Hepatocyte (in vitro differentiated cells): Measurements from ENCODE around the gene HJURP. TPM values are rescaled to one million over a fixed set of nuclear protein-coding genes. Genes with fewer than 3 reads are reported as not detected.
A peak's percentile ranks its signal among the peaks of the same experiment; 100 is the strongest.

Experiments used
- DNase-seq: peaks from one replicate; pipeline ENCODE4 v3.0.0-alpha.2; 2016; ENCODE audit warnings: low spot score
- H2AFZ ChIP-seq: fragments of 200-600 bp; sonication (generic); 2 replicates; pipeline ENCODE4 v1.6.0; 2016; ENCODE audit warnings: antibody characterized with exemption, mild to moderate bottlenecking
- H3K27ac ChIP-seq: fragments of 200-600 bp; sonication (generic); 2 replicates; pipeline ENCODE4 v1.5.1; 2016; ENCODE audit warnings: mild to moderate bottlenecking
- H3K27me3 ChIP-seq: fragments of 200-600 bp; sonication (generic); 2 replicates; pipeline ENCODE4 v1.6.1; 2016
- H3K36me3 ChIP-seq: fragments of 200-600 bp; sonication (generic); replicated peaks from 2 replicates; pipeline ENCODE4 v1.5.1; 2016; ENCODE audit warnings: low read depth; ENCODE audit not compliant: insufficient read depth
- H3K4me1 ChIP-seq: fragments of 200-600 bp; sonication (generic); 2 replicates; pipeline ENCODE4 v1.5.1; 2016; ENCODE audit warnings: mild to moderate bottlenecking, moderate library complexity; ENCODE audit not compliant: insufficient read depth
- H3K4me2 ChIP-seq: fragments of 200-600 bp; sonication (generic); 2 replicates; pipeline ENCODE4 v1.6.0; 2016
- H3K4me3 ChIP-seq: fragments of 200-600 bp; sonication (generic); 2 replicates; pipeline ENCODE4 v1.5.1; 2016; ENCODE audit warnings: mild to moderate bottlenecking
- H3K79me2 ChIP-seq: fragments of 200-600 bp; sonication (generic); 2 replicates; pipeline ENCODE4 v1.6.0; 2017; ENCODE audit warnings: mild to moderate bottlenecking
- H3K9me2 ChIP-seq: fragments of 200-600 bp; sonication (generic); replicated peaks from 2 replicates; pipeline ENCODE4 v1.6.0; 2017; ENCODE audit warnings: mild to moderate bottlenecking; ENCODE audit not compliant: insufficient read depth
- H3K9me3 ChIP-seq: fragments of 200-600 bp; sonication (generic); 2 replicates; pipeline ENCODE4 v1.5.1; 2016; ENCODE audit warnings: low read depth, mild to moderate bottlenecking
- H4K20me1 ChIP-seq: fragments of 200-600 bp; sonication (generic); 2 replicates; pipeline ENCODE4 v1.6.0; 2016; ENCODE audit warnings: mild to moderate bottlenecking; ENCODE audit not compliant: insufficient read depth, poor library complexity, severe bottlenecking
- EZH2 ChIP-seq: fragments of 200-600 bp; sonication (generic); IDR thresholded peaks from 2 replicates; pipeline ENCODE4 v1.6.1; 2016; ENCODE audit warnings: antibody characterized with exemption, mild to moderate bottlenecking, borderline replicate concordance
- EZH2phosphoT487 ChIP-seq: fragments of 200-600 bp; sonication (generic); IDR thresholded peaks from one replicate; pipeline ENCODE4 v1.6.1; 2018; ENCODE audit warnings: antibody characterized with exemption, mild to moderate bottlenecking, low read depth, moderate library complexity; ENCODE audit not compliant: unreplicated experiment, severe bottlenecking
- WGBS: methylation state at CpG from one replicate; pipeline ENCODE4 v1.1.6; 2016; ENCODE audit warnings: low lambda C conversion rate; ENCODE audit errors: missing lambda C conversion rate; 5-methylcytosine and 5-hydroxymethylcytosine counted together
- polyA plus RNA-seq: library from polyadenylated mRNA; unstranded; fragments of >200 nt; fragmentation: Nextera tagmentation; extraction: Ambion mirVana; gene quantifications from 2 replicates; pipeline ENCODE4 v1.2.1, GENCODE V29; 2016
- total RNA-seq: library from RNA; depleted of rRNA; stranded (reverse); fragments of >200 nt; gene quantifications from 2 replicates; pipeline ENCODE4 v1.2.3, GENCODE V29; 2014
- TF ChIP-seq, protein P1 (sequence below): fragments of 200-600 bp; sonication (generic); IDR thresholded peaks from 2 replicates; pipeline ENCODE4 v1.5.1; 2016; ENCODE audit warnings: antibody characterized with exemption, mild to moderate bottlenecking; ENCODE audit not compliant: poor library complexity

Gene HJURP
- total and polyA plus RNA-seq, 2 experiments from 2014 or later: 2.7 to 5.0 TPM

DNA sequence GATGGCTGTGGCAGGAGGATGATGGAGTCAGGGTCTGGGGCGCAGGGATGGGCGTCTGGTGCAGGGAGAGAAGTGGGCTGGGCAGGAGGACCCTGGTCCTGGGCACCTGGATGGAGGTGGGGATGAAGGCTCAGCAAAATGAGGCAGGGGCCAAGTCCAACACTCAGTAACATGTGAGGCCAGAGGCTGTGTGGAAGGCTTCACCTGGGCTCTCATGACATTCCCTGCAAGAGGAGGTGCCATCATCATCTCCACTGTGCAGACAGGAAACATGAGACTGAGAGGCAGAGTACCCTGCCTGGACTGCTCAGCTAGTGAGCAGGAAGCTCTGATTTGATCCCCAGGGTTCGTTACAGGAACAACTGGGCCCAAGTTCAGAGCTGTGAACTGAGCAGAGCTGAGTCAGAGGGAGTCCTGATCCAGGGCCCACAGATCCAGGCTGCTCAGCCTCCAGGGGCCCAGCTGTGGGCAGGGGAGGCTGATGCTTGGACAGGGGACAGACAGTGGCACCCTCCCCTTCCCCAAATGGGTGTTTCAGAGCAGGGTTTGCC lies 36.9 kb downstream of the HJURP start:
- Histone ChIP-seq H3K9me3 (no peaks in the 10 kb centered on the region), H3K79me2 (no peaks in the 10 kb centered on the region), H3K27me3 (no peaks in the 10 kb centered on the region), H3K36me3 (no peaks in the 10 kb centered on the region), H4K20me1 (no peaks in the 10 kb centered on the region), H3K9me2 (no peaks in the 10 kb centered on the region), H3K4me3 (no peak overlapping the region), H2AFZ (no peak overlapping the region), H3K27ac (no peak overlapping the region), H3K4me2 (no peak overlapping the region), H3K4me1 (peaks cover 10% of the 10 kb centered on the region)
- TF ChIP-seq EZH2: no peak
- TF ChIP-seq EZH2phosphoT487: no peak
- no peak for DNase-seq
- WGBS: 85% methylated on average over 3 of the region's 3 CpGs

DNA sequence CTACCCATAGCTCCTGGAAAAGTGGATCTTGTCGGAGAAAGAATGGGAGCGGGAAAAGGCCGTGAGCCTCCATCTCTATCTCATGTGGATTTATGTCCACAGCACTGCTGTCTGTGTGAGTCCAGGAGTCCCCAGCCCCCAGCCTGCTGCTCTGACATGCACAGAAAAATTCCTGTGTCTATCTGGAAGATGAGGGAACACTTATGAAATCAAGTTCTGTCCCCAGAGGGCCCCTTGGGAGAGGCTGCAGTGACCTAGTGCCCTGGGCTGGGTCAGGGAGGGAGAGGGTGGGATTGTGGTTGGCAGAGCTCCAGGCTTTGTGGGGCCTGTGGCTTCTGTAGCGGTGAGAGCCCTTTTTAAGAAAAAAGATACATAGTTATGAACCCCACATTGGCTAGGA lies 37.6 kb downstream of the HJURP start:
- peak; percentile 20 for DNase-seq
- Histone ChIP-seq H3K4me1 (peaks cover 10% of the 10 kb centered on the region), H3K27me3 (no peaks in the 10 kb centered on the region), H3K9me2 (no peaks in the 10 kb centered on the region), H3K27ac (no peak overlapping the region), H3K9me3 (no peaks in the 10 kb centered on the region), H2AFZ (no peak overlapping the region), H3K4me2 (no peak overlapping the region), H3K4me3 (no peak overlapping the region), H3K36me3 (no peaks in the 10 kb centered on the region), H4K20me1 (no peaks in the 10 kb centered on the region), H3K79me2 (no peaks in the 10 kb centered on the region)
- no peak for TF ChIP-seq EZH2
- TF ChIP-seq EZH2phosphoT487: no peak
- TF ChIP-seq, protein P1, sequence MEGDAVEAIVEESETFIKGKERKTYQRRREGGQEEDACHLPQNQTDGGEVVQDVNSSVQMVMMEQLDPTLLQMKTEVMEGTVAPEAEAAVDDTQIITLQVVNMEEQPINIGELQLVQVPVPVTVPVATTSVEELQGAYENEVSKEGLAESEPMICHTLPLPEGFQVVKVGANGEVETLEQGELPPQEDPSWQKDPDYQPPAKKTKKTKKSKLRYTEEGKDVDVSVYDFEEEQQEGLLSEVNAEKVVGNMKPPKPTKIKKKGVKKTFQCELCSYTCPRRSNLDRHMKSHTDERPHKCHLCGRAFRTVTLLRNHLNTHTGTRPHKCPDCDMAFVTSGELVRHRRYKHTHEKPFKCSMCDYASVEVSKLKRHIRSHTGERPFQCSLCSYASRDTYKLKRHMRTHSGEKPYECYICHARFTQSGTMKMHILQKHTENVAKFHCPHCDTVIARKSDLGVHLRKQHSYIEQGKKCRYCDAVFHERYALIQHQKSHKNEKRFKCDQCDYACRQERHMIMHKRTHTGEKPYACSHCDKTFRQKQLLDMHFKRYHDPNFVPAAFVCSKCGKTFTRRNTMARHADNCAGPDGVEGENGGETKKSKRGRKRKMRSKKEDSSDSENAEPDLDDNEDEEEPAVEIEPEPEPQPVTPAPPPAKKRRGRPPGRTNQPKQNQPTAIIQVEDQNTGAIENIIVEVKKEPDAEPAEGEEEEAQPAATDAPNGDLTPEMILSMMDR: no peak
- WGBS: 85% methylated on average over 4 of the region's 4 CpGs

DNA sequence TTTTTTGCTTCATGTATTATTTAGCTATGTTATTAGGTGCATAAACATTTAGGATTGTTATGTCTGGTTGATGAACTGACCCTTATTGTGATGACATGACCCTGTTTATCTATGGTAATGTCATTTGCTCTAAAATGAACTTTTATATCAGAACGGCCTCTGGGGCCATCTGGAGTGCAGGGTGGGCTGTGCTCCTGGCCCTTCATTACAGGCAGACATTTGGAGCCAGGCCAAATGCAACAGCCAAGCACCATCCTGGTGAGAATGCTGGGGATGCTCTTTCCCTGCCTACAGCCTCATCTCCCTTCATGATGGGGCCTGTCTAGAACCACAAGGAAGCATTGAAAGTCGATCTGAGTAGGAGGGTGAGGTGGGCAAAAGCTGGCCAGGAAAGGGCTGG lies 38.0 kb downstream of the HJURP start:
- Histone ChIP-seq H4K20me1 (no peaks in the 10 kb centered on the region), H3K79me2 (no peaks in the 10 kb centered on the region), H3K9me3 (no peaks in the 10 kb centered on the region), H2AFZ (no peak overlapping the region), H3K36me3 (no peaks in the 10 kb centered on the region), H3K4me3 (no peak overlapping the region), H3K4me2 (no peak overlapping the region), H3K27me3 (no peaks in the 10 kb centered on the region), H3K9me2 (no peaks in the 10 kb centered on the region), H3K4me1 (peaks cover 10% of the 10 kb centered on the region), H3K27ac (no peak overlapping the region)
- 66% methylated on average over 2 of the region's 2 CpGs for WGBS
- DNase-seq: no peak
- TF ChIP-seq EZH2phosphoT487: no peak

DNA sequence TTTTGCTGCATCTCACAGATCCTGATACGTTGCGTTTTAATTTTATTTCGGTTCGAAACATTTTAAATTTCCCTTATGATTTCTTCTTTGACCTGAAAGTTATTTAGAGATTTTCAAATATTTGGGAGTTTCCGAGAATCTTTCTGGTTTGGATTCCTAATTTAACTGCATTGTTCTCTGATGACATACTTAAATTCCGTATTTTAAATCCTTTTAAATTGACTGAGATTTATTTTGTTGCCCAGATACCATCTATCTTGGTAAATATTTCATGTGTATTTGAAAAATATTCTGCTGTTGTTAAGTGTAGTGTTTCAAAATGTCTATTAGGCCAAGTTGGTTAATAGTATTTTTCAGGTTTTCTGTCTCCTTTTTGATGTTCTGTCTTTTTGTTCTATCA lies 38.5 kb downstream of the HJURP start:
- no peak for DNase-seq
- no peaks in the 10 kb centered on the region for H3K36me3 ChIP-seq
- H3K4me3 ChIP-seq: no peak overlapping the region
- H4K20me1 ChIP-seq: no peaks in the 10 kb centered on the region
- H3K4me1 ChIP-seq: peaks cover 10% of the 10 kb centered on the region
- TF ChIP-seq EZH2phosphoT487 (no peak), EZH2 (no peak)
- TF ChIP-seq, protein P1: no peak
- no peaks in the 10 kb centered on the region for H3K27me3 ChIP-seq
- H3K27ac ChIP-seq: no peak overlapping the region
- H3K9me3 ChIP-seq: no peaks in the 10 kb centered on the region
- no peaks in the 10 kb centered on the region for H3K9me2 ChIP-seq
- WGBS: 84% methylated on average over 6 of the region's 6 CpGs
- no peaks in the 10 kb centered on the region for H3K79me2 ChIP-seq
- no peak overlapping the region for H2AFZ ChIP-seq
- no peak overlapping the region for H3K4me2 ChIP-seq
